GM23338 (cell line): ENCODE results near the gene GRID1. TPM values are rescaled to one million over a fixed set of nuclear protein-coding genes. Genes with fewer than 3 reads are reported as not detected.

Experiments used
- ATAC-seq: fragments of 200-7000 bp; cut with Tn5 transposase; 3 replicates; pipeline ENCODE4 v1.9.1; 2020
- DNase-seq: peaks from one replicate; pipeline ENCODE4 v3.0.0-alpha.2; 2015; ENCODE audit warnings: low spot score
- H2AFZ ChIP-seq: fragments of 200-600 bp; sonication (generic); 2 replicates; pipeline ENCODE4 v1.8.0; 2016; ENCODE audit warnings: antibody characterized with exemption, mild to moderate bottlenecking, moderate library complexity
- H3F3A ChIP-seq: fragments of 200-600 bp; sonication (generic); replicated peaks from 2 replicates; pipeline ENCODE4 v1.8.0; 2017; ENCODE audit warnings: antibody characterized with exemption, mixed run types, low read depth
- H3K27ac ChIP-seq: fragments of 200-600 bp; sonication (generic); 2 replicates; pipeline ENCODE4 v1.6.1; 2016; ENCODE audit warnings: low read depth
- H3K27me3 ChIP-seq: fragments of 200-600 bp; sonication (generic); 2 replicates; pipeline ENCODE4 v1.8.0; 2016; ENCODE audit warnings: mild to moderate bottlenecking, mixed run types, moderate library complexity; ENCODE audit not compliant: insufficient read depth
- H3K36me3 ChIP-seq: fragments of 200-600 bp; sonication (generic); 2 replicates; pipeline ENCODE4 v1.8.0; 2016; ENCODE audit warnings: mild to moderate bottlenecking; ENCODE audit not compliant: insufficient read depth
- H3K4me1 ChIP-seq: fragments of 200-600 bp; sonication (generic); 2 replicates; pipeline ENCODE4 v1.8.0; 2016; ENCODE audit warnings: mild to moderate bottlenecking, moderate library complexity; ENCODE audit not compliant: insufficient read depth
- H3K4me2 ChIP-seq: fragments of 200-600 bp; sonication (generic); 2 replicates; pipeline ENCODE4 v1.7.1; 2017; ENCODE audit warnings: mixed run types
- H3K4me3 ChIP-seq: fragments of 200-600 bp; sonication (generic); 2 replicates; pipeline ENCODE4 v1.6.1; 2016; ENCODE audit warnings: mixed run types
- H3K79me2 ChIP-seq: fragments of 200-600 bp; sonication (generic); replicated peaks from 2 replicates; pipeline ENCODE4 v1.8.0; 2017; ENCODE audit warnings: mild to moderate bottlenecking; ENCODE audit not compliant: insufficient read depth
- H3K9me2 ChIP-seq: fragments of 200-600 bp; sonication (generic); 2 replicates; pipeline ENCODE4 v1.8.0; 2017; ENCODE audit not compliant: insufficient read depth
- H4K20me1 ChIP-seq: fragments of 200-600 bp; sonication (generic); replicated peaks from 2 replicates; pipeline ENCODE4 v1.8.0; 2017; ENCODE audit warnings: mild to moderate bottlenecking; ENCODE audit not compliant: insufficient read depth
- H3K27ac Mint-ChIP-seq: 2 replicates; pipeline ENCODE4 v1.8.0; 2020; ENCODE audit warnings: inconsistent platforms, mild to moderate bottlenecking, moderate library complexity, mixed read lengths
- H3K27me3 Mint-ChIP-seq: 3 replicates; pipeline ENCODE4 v1.8.0; 2022; ENCODE audit warnings: low read depth, mild to moderate bottlenecking, moderate library complexity, mixed read lengths, inconsistent platforms; ENCODE audit not compliant: insufficient read depth, poor library complexity
- H3K36me3 Mint-ChIP-seq: 3 replicates; pipeline ENCODE4 v1.8.0; 2021; ENCODE audit warnings: low read depth, mild to moderate bottlenecking, inconsistent platforms, moderate library complexity, mixed read lengths
- H3K4me1 Mint-ChIP-seq: 3 replicates; pipeline ENCODE4 v1.8.0; 2020; ENCODE audit warnings: mild to moderate bottlenecking, inconsistent platforms, mixed read lengths
- H3K4me3 Mint-ChIP-seq: 3 replicates; pipeline ENCODE4 v1.8.0; 2021; ENCODE audit warnings: moderate library complexity, mild to moderate bottlenecking, inconsistent platforms, mixed read lengths
- H3K9me3 Mint-ChIP-seq: 3 replicates; pipeline ENCODE4 v1.8.0; 2020; ENCODE audit warnings: moderate library complexity, mild to moderate bottlenecking, inconsistent platforms, mixed read lengths
- CREB1 ChIP-seq: fragments of 250-450 bp; sonication (Bioruptor Pico); IDR thresholded peaks from 2 replicates; pipeline ENCODE4 v1.5.0; 2020; ENCODE audit warnings: low read depth, mild to moderate bottlenecking, moderate library complexity
- ETS1 ChIP-seq: IDR thresholded peaks from 2 replicates; pipeline ENCODE4 v1.6.1; 2016; ENCODE audit warnings: antibody characterized with exemption
- EZH2 ChIP-seq: fragments of 200-600 bp; sonication (generic); IDR thresholded peaks from one replicate; pipeline ENCODE4 v1.8.0; 2017; ENCODE audit warnings: antibody characterized with exemption, mild to moderate bottlenecking, low read depth; ENCODE audit not compliant: unreplicated experiment
- EZH2phosphoT487 ChIP-seq: fragments of 200-600 bp; sonication (generic); IDR thresholded peaks from one replicate; pipeline ENCODE4 v1.8.1; 2018; ENCODE audit warnings: antibody characterized with exemption; ENCODE audit not compliant: unreplicated experiment
- JUNB ChIP-seq: IDR thresholded peaks from one replicate; pipeline ENCODE4 v1.6.1; 2016; ENCODE audit warnings: antibody characterized with exemption; ENCODE audit not compliant: unreplicated experiment
- NANOG ChIP-seq: IDR thresholded peaks from 2 replicates; pipeline ENCODE4 v1.6.1; 2016; ENCODE audit warnings: antibody characterized with exemption, borderline replicate concordance
- POLR2AphosphoS5 ChIP-seq: IDR thresholded peaks from 2 replicates; pipeline ENCODE4 v1.6.1; 2016; ENCODE audit warnings: antibody characterized with exemption, low read depth
- STAT1 ChIP-seq: IDR thresholded peaks from one replicate; pipeline ENCODE4 v1.6.1; 2016; ENCODE audit warnings: antibody characterized with exemption; ENCODE audit not compliant: unreplicated experiment
- ZNF114 ChIP-seq: fragments of 250-450 bp; sonication (Bioruptor Pico); IDR thresholded peaks from 2 replicates; pipeline ENCODE4 v1.5.0; 2020; ENCODE audit warnings: mild to moderate bottlenecking, moderate library complexity
- ZNF331 ChIP-seq: fragments of 250-450 bp; sonication (Bioruptor Pico); IDR thresholded peaks from 2 replicates; pipeline ENCODE4 v1.5.0; 2020; ENCODE audit warnings: low read depth, mild to moderate bottlenecking, moderate library complexity
- ZNF462 ChIP-seq: fragments of 250-450 bp; sonication (Bioruptor Pico); IDR thresholded peaks from 2 replicates; pipeline ENCODE4 v1.5.0; 2020; ENCODE audit warnings: mild to moderate bottlenecking, moderate library complexity
- polyA plus RNA-seq: library from polyadenylated mRNA; unstranded; fragments of >200 nt; fragmentation: Nextera tagmentation; extraction: Ambion mirVana; gene quantifications from 2 replicates; pipeline ENCODE4 v1.2.1, GENCODE V29; 2016
- total RNA-seq: library from RNA; depleted of rRNA; stranded (reverse); fragments of >200 nt; shearing (Covaris generic); gene quantifications from 2 replicates; pipeline ENCODE4 v1.2.3, GENCODE V29; 2014
- TF ChIP-seq, protein P1 (sequence below): IDR thresholded peaks from one replicate; pipeline ENCODE4 v1.6.1; 2018; ENCODE audit warnings: antibody characterized with exemption; ENCODE audit not compliant: unreplicated experiment
- TF ChIP-seq, protein P2 (sequence below), 2 experiments: fragments of 200-600 bp in 1 of 2; sonication (generic) in 1 of 2; conservative IDR thresholded peaks; 2 replicates each; pipeline versions ENCODE4 v1.5.1 to v1.6.1; 2016 to 2017; ENCODE audit warnings: antibody characterized with exemption in 2 of 2, low read depth in 2 of 2, mild to moderate bottlenecking in 2 of 2, moderate library complexity in 1 of 2

The GRID1 gene
- total and polyA plus RNA-seq, 2 experiments from 2014 or later, result 0.14 to 0.15 TPM

- Histone ChIP-seq H3K27me3 (no peaks in the 10 kb centered on the region), H3K79me2 (no peaks in the 10 kb centered on the region), H3K27ac (no peak overlapping the region), H3F3A (no peaks in the 10 kb centered on the region), H4K20me1 (no peaks in the 10 kb centered on the region), H3K4me3 (no peak overlapping the region), H3K4me2 (no peak overlapping the region), H3K36me3 (no peaks in the 10 kb centered on the region), H3K4me1 (no peaks in the 10 kb centered on the region), H2AFZ (no peak overlapping the region), H3K9me2 (no peaks in the 10 kb centered on the region)
- no peak for ATAC-seq
- H3K4me3 Mint-ChIP-seq, result no peak overlapping the region
- peaks cover 13% of the 10 kb centered on the region for H3K4me1 Mint-ChIP-seq
- no peaks in the 10 kb centered on the region for H3K9me3 Mint-ChIP-seq
- H3K27ac Mint-ChIP-seq, result no peak overlapping the region
- no peak for DNase-seq
- no peaks in the 10 kb centered on the region for H3K36me3 Mint-ChIP-seq
- TF ChIP-seq ZNF331 (CRISPR knock-in tag) (no peak), EZH2phosphoT487 (no peak), NANOG (no peak), ZNF462 (no peak), POLR2AphosphoS5 (no peak), ZNF114 (CRISPR knock-in tag) (no peak), JUNB (no peak), CREB1 (no peak), STAT1 (no peak), EZH2 (no peak), ETS1 (no peak)
- TF ChIP-seq, protein P1, sequence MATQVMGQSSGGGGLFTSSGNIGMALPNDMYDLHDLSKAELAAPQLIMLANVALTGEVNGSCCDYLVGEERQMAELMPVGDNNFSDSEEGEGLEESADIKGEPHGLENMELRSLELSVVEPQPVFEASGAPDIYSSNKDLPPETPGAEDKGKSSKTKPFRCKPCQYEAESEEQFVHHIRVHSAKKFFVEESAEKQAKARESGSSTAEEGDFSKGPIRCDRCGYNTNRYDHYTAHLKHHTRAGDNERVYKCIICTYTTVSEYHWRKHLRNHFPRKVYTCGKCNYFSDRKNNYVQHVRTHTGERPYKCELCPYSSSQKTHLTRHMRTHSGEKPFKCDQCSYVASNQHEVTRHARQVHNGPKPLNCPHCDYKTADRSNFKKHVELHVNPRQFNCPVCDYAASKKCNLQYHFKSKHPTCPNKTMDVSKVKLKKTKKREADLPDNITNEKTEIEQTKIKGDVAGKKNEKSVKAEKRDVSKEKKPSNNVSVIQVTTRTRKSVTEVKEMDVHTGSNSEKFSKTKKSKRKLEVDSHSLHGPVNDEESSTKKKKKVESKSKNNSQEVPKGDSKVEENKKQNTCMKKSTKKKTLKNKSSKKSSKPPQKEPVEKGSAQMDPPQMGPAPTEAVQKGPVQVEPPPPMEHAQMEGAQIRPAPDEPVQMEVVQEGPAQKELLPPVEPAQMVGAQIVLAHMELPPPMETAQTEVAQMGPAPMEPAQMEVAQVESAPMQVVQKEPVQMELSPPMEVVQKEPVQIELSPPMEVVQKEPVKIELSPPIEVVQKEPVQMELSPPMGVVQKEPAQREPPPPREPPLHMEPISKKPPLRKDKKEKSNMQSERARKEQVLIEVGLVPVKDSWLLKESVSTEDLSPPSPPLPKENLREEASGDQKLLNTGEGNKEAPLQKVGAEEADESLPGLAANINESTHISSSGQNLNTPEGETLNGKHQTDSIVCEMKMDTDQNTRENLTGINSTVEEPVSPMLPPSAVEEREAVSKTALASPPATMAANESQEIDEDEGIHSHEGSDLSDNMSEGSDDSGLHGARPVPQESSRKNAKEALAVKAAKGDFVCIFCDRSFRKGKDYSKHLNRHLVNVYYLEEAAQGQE, result no peak
- TF ChIP-seq, protein P2, sequence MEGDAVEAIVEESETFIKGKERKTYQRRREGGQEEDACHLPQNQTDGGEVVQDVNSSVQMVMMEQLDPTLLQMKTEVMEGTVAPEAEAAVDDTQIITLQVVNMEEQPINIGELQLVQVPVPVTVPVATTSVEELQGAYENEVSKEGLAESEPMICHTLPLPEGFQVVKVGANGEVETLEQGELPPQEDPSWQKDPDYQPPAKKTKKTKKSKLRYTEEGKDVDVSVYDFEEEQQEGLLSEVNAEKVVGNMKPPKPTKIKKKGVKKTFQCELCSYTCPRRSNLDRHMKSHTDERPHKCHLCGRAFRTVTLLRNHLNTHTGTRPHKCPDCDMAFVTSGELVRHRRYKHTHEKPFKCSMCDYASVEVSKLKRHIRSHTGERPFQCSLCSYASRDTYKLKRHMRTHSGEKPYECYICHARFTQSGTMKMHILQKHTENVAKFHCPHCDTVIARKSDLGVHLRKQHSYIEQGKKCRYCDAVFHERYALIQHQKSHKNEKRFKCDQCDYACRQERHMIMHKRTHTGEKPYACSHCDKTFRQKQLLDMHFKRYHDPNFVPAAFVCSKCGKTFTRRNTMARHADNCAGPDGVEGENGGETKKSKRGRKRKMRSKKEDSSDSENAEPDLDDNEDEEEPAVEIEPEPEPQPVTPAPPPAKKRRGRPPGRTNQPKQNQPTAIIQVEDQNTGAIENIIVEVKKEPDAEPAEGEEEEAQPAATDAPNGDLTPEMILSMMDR (conservative IDR thresholded peaks at IDR 0.05; ENCODE audit: low read depth in 2 of 2), result no peak
- peaks cover 2% of the 10 kb centered on the region for H3K27me3 Mint-ChIP-seq
These were observed 51.7 kb downstream of the GRID1 start for GRCh38 chr10:86314616-86315548.
